ENCODE measurements around the gene SMC1B.

Gene SMC1B

DNA sequence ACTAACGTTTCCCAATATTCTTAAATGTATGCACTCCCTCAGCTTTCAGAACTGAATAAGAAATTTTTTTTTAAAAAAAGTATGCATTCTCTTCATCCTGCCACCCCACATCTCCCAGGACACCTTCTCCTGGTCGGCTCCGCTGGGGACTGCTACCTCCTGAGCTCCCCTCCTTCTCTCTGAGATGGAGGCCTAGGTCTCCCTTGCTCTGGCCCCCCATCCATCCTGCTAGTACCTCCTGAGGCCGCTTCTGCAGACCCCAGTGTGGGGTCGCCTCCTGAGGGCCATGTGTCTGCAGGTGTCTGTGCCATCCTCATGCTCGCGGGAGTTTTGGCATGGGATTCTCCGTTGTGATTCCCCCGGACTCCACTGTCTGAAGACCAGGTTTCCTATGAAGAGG is 75.9 kb downstream of the SMC1B start:
- Histone ChIP-seq H3K4me2 (ENCODE audit: low read length) (no peak overlapping the region), H3K4me3 (ENCODE audit: low read length) (no peak overlapping the region), H3K36me3 (ENCODE audit: insufficient read depth, low read length) (peaks cover 18% of the 10 kb centered on the region), H3K9ac (ENCODE audit: low read depth, low read length) (no peak overlapping the region), H3K9me3 (replicated peaks; ENCODE audit: low read length) (no peaks in the 10 kb centered on the region), H3K27me3 (ENCODE audit: control insufficient read depth, insufficient read depth, low read length) (no peaks in the 10 kb centered on the region), H3K4me1 (ENCODE audit: control insufficient read depth, insufficient read depth, low read length) (peaks cover 18% of the 10 kb centered on the region)

DNA sequence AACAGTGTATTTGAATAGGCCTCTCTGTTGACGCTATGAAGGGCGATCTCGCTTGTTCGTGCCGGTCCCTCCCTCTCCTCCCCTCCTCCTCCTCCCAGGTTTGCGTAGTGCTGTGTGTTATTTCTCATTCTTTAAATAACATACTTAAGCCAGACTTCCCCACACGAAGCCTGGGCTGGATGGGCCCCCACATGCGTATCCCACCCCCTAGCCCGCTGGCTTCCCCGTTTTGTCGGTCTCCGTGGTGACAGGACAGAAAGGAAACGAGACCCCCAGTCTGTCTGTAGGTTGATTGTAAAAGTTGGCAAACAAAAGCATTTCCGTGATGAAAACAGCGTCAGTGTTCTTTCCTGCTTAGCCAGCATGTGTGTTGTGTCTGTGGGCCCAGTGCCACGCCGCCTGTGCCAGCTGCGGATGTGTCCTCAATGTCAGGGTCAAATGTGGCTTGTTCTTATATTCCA is 76.4 kb downstream of the SMC1B start:
- H3K9me3 ChIP-seq (replicated peaks; ENCODE audit: low read length) = no peaks in the 10 kb centered on the region

GRCh38 chr22:45335854-45336522 is 77.4 kb downstream of the SMC1B start:
- Histone ChIP-seq H3K9ac (ENCODE audit: low read depth, low read length) (no peak overlapping the region), H3K36me3 (ENCODE audit: insufficient read depth, low read length) (peaks cover 8% of the 10 kb centered on the region), H3K4me1 (ENCODE audit: control insufficient read depth, insufficient read depth, low read length) (peaks cover 18% of the 10 kb centered on the region), H3K4me2 (ENCODE audit: low read length) (no peak overlapping the region), H3K27me3 (ENCODE audit: control insufficient read depth, insufficient read depth, low read length) (no peaks in the 10 kb centered on the region), H3K9me3 (replicated peaks; ENCODE audit: low read length) (no peaks in the 10 kb centered on the region), H3K4me3 (ENCODE audit: low read length) (no peak overlapping the region)

More for the DNA sequence above, 76.4 kb downstream of the SMC1B start:
- H3K9ac ChIP-seq (ENCODE audit: low read depth, low read length) = no peak overlapping the region
- no peak overlapping the region for H3K4me3 ChIP-seq (ENCODE audit: low read length)
- peaks cover 15% of the 10 kb centered on the region for H3K36me3 ChIP-seq (ENCODE audit: insufficient read depth, low read length)
- H3K4me1 ChIP-seq (ENCODE audit: control insufficient read depth, insufficient read depth, low read length) = peaks cover 18% of the 10 kb centered on the region
- H3K27me3 ChIP-seq (ENCODE audit: control insufficient read depth, insufficient read depth, low read length) = no peaks in the 10 kb centered on the region
- peak overlapping the region; percentile 60 for H3K4me2 ChIP-seq (ENCODE audit: low read length)

DNA sequence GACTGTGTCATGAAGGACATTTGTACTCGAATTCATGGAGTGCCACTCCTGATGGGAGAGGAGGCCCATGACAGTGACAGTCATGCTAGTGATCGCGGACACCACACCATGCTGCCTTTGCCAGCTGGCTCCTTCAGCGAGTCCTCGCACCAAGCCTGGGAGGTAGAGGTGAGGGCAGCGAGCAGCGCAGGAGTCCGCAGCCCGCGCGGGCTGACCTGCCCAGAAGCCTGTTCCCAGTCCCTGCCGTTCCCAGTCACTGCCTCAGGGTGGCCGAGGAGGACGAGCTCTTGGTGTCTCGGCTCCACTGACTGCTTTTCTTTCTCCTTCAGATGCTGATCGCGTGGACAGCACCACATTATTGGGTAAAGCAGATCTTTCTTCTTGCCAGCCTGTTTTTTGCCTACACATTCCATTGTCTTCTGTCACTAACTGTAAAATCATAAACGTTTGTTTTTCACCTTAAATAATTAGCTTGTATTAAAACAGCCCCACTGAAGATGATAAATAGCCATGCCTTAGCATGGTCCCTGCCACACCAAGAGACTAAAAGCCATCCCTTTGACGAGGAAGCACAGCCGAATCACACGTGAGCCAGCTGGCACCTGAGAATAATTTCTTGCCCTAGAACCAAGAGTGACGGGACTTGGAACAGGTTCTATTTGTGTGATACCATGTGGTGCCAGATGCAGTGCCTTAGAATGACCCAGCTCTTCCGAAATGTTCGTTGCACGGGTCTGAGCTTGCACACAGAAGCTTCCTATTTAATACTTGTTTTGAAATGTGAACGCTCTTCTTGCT is 78.2 kb downstream of the SMC1B start:
- peaks cover 13% of the 10 kb centered on the region for H3K36me3 ChIP-seq (ENCODE audit: insufficient read depth, low read length)

DNA sequence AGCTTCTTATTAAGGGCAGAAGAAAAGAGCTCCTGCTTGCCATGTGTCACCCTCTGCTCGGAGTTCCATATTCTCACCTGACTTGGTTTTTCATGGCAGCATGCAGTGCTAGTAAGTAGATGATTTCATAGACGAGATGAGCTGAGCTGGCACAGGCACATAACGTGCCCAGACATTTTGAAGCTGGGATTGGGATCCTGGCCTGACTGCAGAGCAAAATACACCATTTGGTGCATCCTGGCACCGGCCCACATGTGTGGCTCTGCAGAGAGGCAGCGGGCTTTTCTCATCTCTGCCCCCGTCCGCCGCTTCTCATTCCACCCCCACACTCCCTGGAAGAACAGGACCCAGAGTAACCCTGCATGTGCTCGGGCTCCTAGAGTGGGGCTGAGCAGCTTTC is 78.9 kb downstream of the SMC1B start:
- H3K4me2 ChIP-seq (ENCODE audit: low read length) = no peak overlapping the region
- no peaks in the 10 kb centered on the region for H3K27me3 ChIP-seq (ENCODE audit: control insufficient read depth, insufficient read depth, low read length)
- no peak overlapping the region for H3K9ac ChIP-seq (ENCODE audit: low read depth, low read length)
- no peak overlapping the region for H3K4me3 ChIP-seq (ENCODE audit: low read length)
- peaks cover 18% of the 10 kb centered on the region for H3K4me1 ChIP-seq (ENCODE audit: control insufficient read depth, insufficient read depth, low read length)
- no peaks in the 10 kb centered on the region for H3K9me3 ChIP-seq (replicated peaks; ENCODE audit: low read length)
- peaks cover 12% of the 10 kb centered on the region for H3K36me3 ChIP-seq (ENCODE audit: insufficient read depth, low read length)

More for the DNA sequence above, 78.2 kb downstream of the SMC1B start:
- H3K4me1 ChIP-seq (ENCODE audit: control insufficient read depth, insufficient read depth, low read length) = peaks cover 18% of the 10 kb centered on the region
- H3K4me3 ChIP-seq (ENCODE audit: low read length) = no peak overlapping the region
- no peaks in the 10 kb centered on the region for H3K9me3 ChIP-seq (replicated peaks; ENCODE audit: low read length)
- H3K4me2 ChIP-seq (ENCODE audit: low read length) = no peak overlapping the region
- no peaks in the 10 kb centered on the region for H3K27me3 ChIP-seq (ENCODE audit: control insufficient read depth, insufficient read depth, low read length)
- H3K9ac ChIP-seq (ENCODE audit: low read depth, low read length) = no peak overlapping the region

DNA sequence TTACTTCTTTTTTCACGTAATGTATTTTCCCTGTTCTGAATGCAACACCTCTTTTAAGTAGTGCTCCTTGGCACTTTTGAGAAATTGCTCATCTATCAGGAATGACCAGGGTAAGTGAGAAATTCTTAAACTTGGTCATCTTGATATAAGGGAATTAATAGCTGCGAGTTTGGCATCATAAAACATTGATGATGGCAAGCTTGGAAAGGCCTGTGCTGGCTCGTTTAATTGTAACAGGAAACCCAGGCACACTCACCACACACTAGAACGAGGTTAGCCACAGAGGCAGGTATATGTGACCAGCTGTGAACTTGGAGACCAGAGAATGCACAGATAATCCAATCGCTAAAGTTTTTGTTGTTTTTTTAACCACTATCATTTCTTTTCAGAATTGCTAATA is 79.3 kb downstream of the SMC1B start:
- no peaks in the 10 kb centered on the region for H3K9me3 ChIP-seq (replicated peaks; ENCODE audit: low read length)
- H3K36me3 ChIP-seq (ENCODE audit: insufficient read depth, low read length) = peaks cover 13% of the 10 kb centered on the region

DNA sequence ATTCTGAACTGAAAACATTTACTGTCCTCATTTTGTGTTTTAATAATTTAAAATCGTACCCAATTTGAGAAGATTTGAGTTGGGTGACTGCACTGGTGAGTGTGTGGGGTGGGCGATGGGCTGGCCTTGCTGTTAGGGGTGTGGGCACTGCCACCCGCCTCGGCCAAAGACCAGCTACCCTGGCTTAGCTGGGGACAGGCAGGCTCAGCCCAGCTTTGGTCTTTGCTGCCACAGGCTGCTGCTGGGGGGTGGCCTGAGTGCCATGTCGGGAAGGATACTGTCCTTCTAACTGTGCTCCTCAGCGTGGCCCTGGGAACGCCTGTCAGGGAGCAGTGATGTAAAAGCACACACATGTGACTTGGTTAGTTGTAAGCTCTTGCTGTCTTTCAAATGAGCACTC is 81.4 kb downstream of the SMC1B start:
- Histone ChIP-seq H3K4me1 (ENCODE audit: control insufficient read depth, insufficient read depth, low read length) (peaks cover 18% of the 10 kb centered on the region), H3K36me3 (ENCODE audit: insufficient read depth, low read length) (peaks cover 13% of the 10 kb centered on the region), H3K4me2 (ENCODE audit: low read length) (no peak overlapping the region), H3K9me3 (replicated peaks; ENCODE audit: low read length) (no peaks in the 10 kb centered on the region), H3K27me3 (ENCODE audit: control insufficient read depth, insufficient read depth, low read length) (no peaks in the 10 kb centered on the region), H3K4me3 (ENCODE audit: low read length) (no peak overlapping the region), H3K9ac (ENCODE audit: low read depth, low read length) (no peak overlapping the region)

More for the DNA sequence above, 79.3 kb downstream of the SMC1B start:
- no peak overlapping the region for H3K4me2 ChIP-seq (ENCODE audit: low read length)
- H3K27me3 ChIP-seq (ENCODE audit: control insufficient read depth, insufficient read depth, low read length) = no peaks in the 10 kb centered on the region
- H3K4me3 ChIP-seq (ENCODE audit: low read length) = no peak overlapping the region
- H3K4me1 ChIP-seq (ENCODE audit: control insufficient read depth, insufficient read depth, low read length) = peaks cover 21% of the 10 kb centered on the region
- no peak overlapping the region for H3K9ac ChIP-seq (ENCODE audit: low read depth, low read length)

DNA sequence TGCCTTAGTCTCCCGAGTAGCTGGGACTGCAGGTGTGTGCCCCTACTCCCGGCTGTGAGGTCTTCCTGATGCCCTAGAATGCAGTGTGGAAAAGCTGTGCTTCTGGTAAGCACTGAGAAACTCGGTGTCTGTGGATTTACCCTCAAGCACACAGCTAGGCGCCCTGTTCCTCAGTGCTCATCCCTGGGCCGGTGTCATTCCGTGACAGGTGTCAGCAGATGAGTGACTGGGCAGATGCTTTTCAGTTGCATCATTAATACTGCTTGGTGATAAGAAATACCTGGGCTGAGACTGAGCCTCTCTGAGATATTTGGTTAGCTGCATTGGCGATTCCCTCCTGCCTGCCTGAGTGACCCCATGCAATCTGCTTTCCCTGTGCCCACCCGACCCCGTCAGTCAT is 81.9 kb downstream of the SMC1B start:
- Histone ChIP-seq H3K9me3 (replicated peaks; ENCODE audit: low read length) (no peaks in the 10 kb centered on the region), H3K9ac (ENCODE audit: low read depth, low read length) (no peak overlapping the region), H3K27me3 (ENCODE audit: control insufficient read depth, insufficient read depth, low read length) (no peaks in the 10 kb centered on the region), H3K4me1 (ENCODE audit: control insufficient read depth, insufficient read depth, low read length) (peaks cover 13% of the 10 kb centered on the region), H3K4me3 (ENCODE audit: low read length) (no peak overlapping the region), H3K36me3 (ENCODE audit: insufficient read depth, low read length) (peaks cover 12% of the 10 kb centered on the region), H3K4me2 (ENCODE audit: low read length) (no peak overlapping the region)

- Histone ChIP-seq H3K9ac (ENCODE audit: low read depth, low read length) (no peak overlapping the region), H3K4me2 (ENCODE audit: low read length) (no peak overlapping the region), H3K27me3 (ENCODE audit: control insufficient read depth, insufficient read depth, low read length) (no peaks in the 10 kb centered on the region), H3K4me1 (ENCODE audit: control insufficient read depth, insufficient read depth, low read length) (peaks cover 7% of the 10 kb centered on the region), H3K9me3 (replicated peaks; ENCODE audit: low read length) (no peaks in the 10 kb centered on the region), H3K36me3 (ENCODE audit: insufficient read depth, low read length) (peaks cover 11% of the 10 kb centered on the region), H3K4me3 (ENCODE audit: low read length) (no peak overlapping the region)
These were observed 82.9 kb downstream of the SMC1B start for GRCh38 chr22:45330548-45330947.

GRCh38 chr22:45329530-45329936 is 83.9 kb downstream of the SMC1B start:
- Histone ChIP-seq H3K4me1 (ENCODE audit: control insufficient read depth, insufficient read depth, low read length) (peaks cover 7% of the 10 kb centered on the region), H3K9ac (ENCODE audit: low read depth, low read length) (no peak overlapping the region), H3K4me2 (ENCODE audit: low read length) (no peak overlapping the region), H3K27me3 (ENCODE audit: control insufficient read depth, insufficient read depth, low read length) (no peaks in the 10 kb centered on the region), H3K9me3 (replicated peaks; ENCODE audit: low read length) (no peaks in the 10 kb centered on the region), H3K36me3 (ENCODE audit: insufficient read depth, low read length) (peaks cover 15% of the 10 kb centered on the region), H3K4me3 (ENCODE audit: low read length) (no peak overlapping the region)

GRCh38 chr22:45328822-45329529 is 84.4 kb downstream of the SMC1B start:
- H3K4me2 ChIP-seq (ENCODE audit: low read length) = no peak overlapping the region
- peaks cover 7% of the 10 kb centered on the region for H3K4me1 ChIP-seq (ENCODE audit: control insufficient read depth, insufficient read depth, low read length)
- no peaks in the 10 kb centered on the region for H3K27me3 ChIP-seq (ENCODE audit: control insufficient read depth, insufficient read depth, low read length)
- H3K4me3 ChIP-seq (ENCODE audit: low read length) = no peak overlapping the region
- H3K9ac ChIP-seq (ENCODE audit: low read depth, low read length) = no peak overlapping the region
- H3K9me3 ChIP-seq (replicated peaks; ENCODE audit: low read length) = no peaks in the 10 kb centered on the region
- peaks cover 15% of the 10 kb centered on the region for H3K36me3 ChIP-seq (ENCODE audit: insufficient read depth, low read length)

Data from skeletal muscle satellite cell (primary cell).